GM23338 (cell line): ENCODE results near the gene JAKMIP2. TPM values are rescaled to one million over a fixed set of nuclear protein-coding genes. Genes with fewer than 3 reads are reported as not detected.

ENCODE experiments used
- ATAC-seq: fragments of 200-7000 bp; cut with Tn5 transposase; 3 replicates; pipeline ENCODE4 v1.9.1; 2020
- DNase-seq: peaks from one replicate; pipeline ENCODE4 v3.0.0-alpha.2; 2015; ENCODE audit warnings: low spot score
- H2AFZ ChIP-seq: fragments of 200-600 bp; sonication (generic); 2 replicates; pipeline ENCODE4 v1.8.0; 2016; ENCODE audit warnings: antibody characterized with exemption, mild to moderate bottlenecking, moderate library complexity
- H3F3A ChIP-seq: fragments of 200-600 bp; sonication (generic); replicated peaks from 2 replicates; pipeline ENCODE4 v1.8.0; 2017; ENCODE audit warnings: antibody characterized with exemption, mixed run types, low read depth
- H3K27ac ChIP-seq: fragments of 200-600 bp; sonication (generic); 2 replicates; pipeline ENCODE4 v1.6.1; 2016; ENCODE audit warnings: low read depth
- H3K27me3 ChIP-seq: fragments of 200-600 bp; sonication (generic); 2 replicates; pipeline ENCODE4 v1.8.0; 2016; ENCODE audit warnings: mild to moderate bottlenecking, mixed run types, moderate library complexity; ENCODE audit not compliant: insufficient read depth
- H3K36me3 ChIP-seq: fragments of 200-600 bp; sonication (generic); 2 replicates; pipeline ENCODE4 v1.8.0; 2016; ENCODE audit warnings: mild to moderate bottlenecking; ENCODE audit not compliant: insufficient read depth
- H3K4me1 ChIP-seq: fragments of 200-600 bp; sonication (generic); 2 replicates; pipeline ENCODE4 v1.8.0; 2016; ENCODE audit warnings: mild to moderate bottlenecking, moderate library complexity; ENCODE audit not compliant: insufficient read depth
- H3K4me2 ChIP-seq: fragments of 200-600 bp; sonication (generic); 2 replicates; pipeline ENCODE4 v1.7.1; 2017; ENCODE audit warnings: mixed run types
- H3K4me3 ChIP-seq: fragments of 200-600 bp; sonication (generic); 2 replicates; pipeline ENCODE4 v1.6.1; 2016; ENCODE audit warnings: mixed run types
- H3K79me2 ChIP-seq: fragments of 200-600 bp; sonication (generic); replicated peaks from 2 replicates; pipeline ENCODE4 v1.8.0; 2017; ENCODE audit warnings: mild to moderate bottlenecking; ENCODE audit not compliant: insufficient read depth
- H3K9me2 ChIP-seq: fragments of 200-600 bp; sonication (generic); 2 replicates; pipeline ENCODE4 v1.8.0; 2017; ENCODE audit not compliant: insufficient read depth
- H4K20me1 ChIP-seq: fragments of 200-600 bp; sonication (generic); replicated peaks from 2 replicates; pipeline ENCODE4 v1.8.0; 2017; ENCODE audit warnings: mild to moderate bottlenecking; ENCODE audit not compliant: insufficient read depth
- H3K27ac Mint-ChIP-seq: 2 replicates; pipeline ENCODE4 v1.8.0; 2020; ENCODE audit warnings: inconsistent platforms, mild to moderate bottlenecking, moderate library complexity, mixed read lengths
- H3K27me3 Mint-ChIP-seq: 3 replicates; pipeline ENCODE4 v1.8.0; 2022; ENCODE audit warnings: low read depth, mild to moderate bottlenecking, moderate library complexity, mixed read lengths, inconsistent platforms; ENCODE audit not compliant: insufficient read depth, poor library complexity
- H3K36me3 Mint-ChIP-seq: 3 replicates; pipeline ENCODE4 v1.8.0; 2021; ENCODE audit warnings: low read depth, mild to moderate bottlenecking, inconsistent platforms, moderate library complexity, mixed read lengths
- H3K4me1 Mint-ChIP-seq: 3 replicates; pipeline ENCODE4 v1.8.0; 2020; ENCODE audit warnings: mild to moderate bottlenecking, inconsistent platforms, mixed read lengths
- H3K4me3 Mint-ChIP-seq: 3 replicates; pipeline ENCODE4 v1.8.0; 2021; ENCODE audit warnings: moderate library complexity, mild to moderate bottlenecking, inconsistent platforms, mixed read lengths
- H3K9me3 Mint-ChIP-seq: 3 replicates; pipeline ENCODE4 v1.8.0; 2020; ENCODE audit warnings: moderate library complexity, mild to moderate bottlenecking, inconsistent platforms, mixed read lengths
- CREB1 ChIP-seq: fragments of 250-450 bp; sonication (Bioruptor Pico); IDR thresholded peaks from 2 replicates; pipeline ENCODE4 v1.5.0; 2020; ENCODE audit warnings: low read depth, mild to moderate bottlenecking, moderate library complexity
- CTCF ChIP-seq, 2 experiments: fragments of 200-600 bp in 1 of 2; sonication (generic) in 1 of 2; conservative IDR thresholded peaks; 2 replicates each; pipeline versions ENCODE4 v1.5.1 to v1.6.1; 2016 to 2017; ENCODE audit warnings: antibody characterized with exemption in 2 of 2, low read depth in 2 of 2, mild to moderate bottlenecking in 2 of 2, moderate library complexity in 1 of 2
- ETS1 ChIP-seq: IDR thresholded peaks from 2 replicates; pipeline ENCODE4 v1.6.1; 2016; ENCODE audit warnings: antibody characterized with exemption
- EZH2 ChIP-seq: fragments of 200-600 bp; sonication (generic); IDR thresholded peaks from one replicate; pipeline ENCODE4 v1.8.0; 2017; ENCODE audit warnings: antibody characterized with exemption, mild to moderate bottlenecking, low read depth; ENCODE audit not compliant: unreplicated experiment
- EZH2phosphoT487 ChIP-seq: fragments of 200-600 bp; sonication (generic); IDR thresholded peaks from one replicate; pipeline ENCODE4 v1.8.1; 2018; ENCODE audit warnings: antibody characterized with exemption; ENCODE audit not compliant: unreplicated experiment
- JUNB ChIP-seq: IDR thresholded peaks from one replicate; pipeline ENCODE4 v1.6.1; 2016; ENCODE audit warnings: antibody characterized with exemption; ENCODE audit not compliant: unreplicated experiment
- NANOG ChIP-seq: IDR thresholded peaks from 2 replicates; pipeline ENCODE4 v1.6.1; 2016; ENCODE audit warnings: antibody characterized with exemption, borderline replicate concordance
- POLR2AphosphoS5 ChIP-seq: IDR thresholded peaks from 2 replicates; pipeline ENCODE4 v1.6.1; 2016; ENCODE audit warnings: antibody characterized with exemption, low read depth
- REST ChIP-seq: IDR thresholded peaks from one replicate; pipeline ENCODE4 v1.6.1; 2018; ENCODE audit warnings: antibody characterized with exemption; ENCODE audit not compliant: unreplicated experiment
- STAT1 ChIP-seq: IDR thresholded peaks from one replicate; pipeline ENCODE4 v1.6.1; 2016; ENCODE audit warnings: antibody characterized with exemption; ENCODE audit not compliant: unreplicated experiment
- ZNF114 ChIP-seq: fragments of 250-450 bp; sonication (Bioruptor Pico); IDR thresholded peaks from 2 replicates; pipeline ENCODE4 v1.5.0; 2020; ENCODE audit warnings: mild to moderate bottlenecking, moderate library complexity
- ZNF331 ChIP-seq: fragments of 250-450 bp; sonication (Bioruptor Pico); IDR thresholded peaks from 2 replicates; pipeline ENCODE4 v1.5.0; 2020; ENCODE audit warnings: low read depth, mild to moderate bottlenecking, moderate library complexity
- ZNF462 ChIP-seq: fragments of 250-450 bp; sonication (Bioruptor Pico); IDR thresholded peaks from 2 replicates; pipeline ENCODE4 v1.5.0; 2020; ENCODE audit warnings: mild to moderate bottlenecking, moderate library complexity
- polyA plus RNA-seq: library from polyadenylated mRNA; unstranded; fragments of >200 nt; fragmentation: Nextera tagmentation; extraction: Ambion mirVana; gene quantifications from 2 replicates; pipeline ENCODE4 v1.2.1, GENCODE V29; 2016
- total RNA-seq: library from RNA; depleted of rRNA; stranded (reverse); fragments of >200 nt; shearing (Covaris generic); gene quantifications from 2 replicates; pipeline ENCODE4 v1.2.3, GENCODE V29; 2014

The JAKMIP2 gene
- total and polyA plus RNA-seq, 2 experiments from 2014 or later = 20.5 to 27.2 TPM

GRCh38 chr5:147733075-147733474 lies 49.5 kb downstream of the JAKMIP2 start:
- H3K27me3 ChIP-seq = no peaks in the 10 kb centered on the region
- TF ChIP-seq STAT1 (no peak), ZNF114 (no peak), JUNB (no peak), ZNF462 (CRISPR knock-in tag) (no peak), CTCF (conservative IDR thresholded peaks at IDR 0.05; ENCODE audit: low read depth in 2 of 2) (no peak), POLR2AphosphoS5 (no peak), ETS1 (no peak), REST (no peak), EZH2 (no peak), EZH2phosphoT487 (no peak), CREB1 (CRISPR knock-in tag) (no peak), NANOG (no peak), ZNF331 (CRISPR knock-in tag) (no peak)
- H3K36me3 ChIP-seq = no peaks in the 10 kb centered on the region
- no peak overlapping the region for H2AFZ ChIP-seq
- Mint-ChIP-seq H3K9me3 (peaks cover 3% of the 10 kb centered on the region; the same call in 2 of the 3 replicates), H3K27me3 (no peaks in the 10 kb centered on the region), H3K27ac (no peak overlapping the region), H3K36me3 (peaks cover 11% of the 10 kb centered on the region), H3K4me1 (peaks cover 37% of the 10 kb centered on the region), H3K4me3 (no peak overlapping the region)
- no peaks in the 10 kb centered on the region for H3K9me2 ChIP-seq
- ATAC-seq (no peak), DNase-seq (no peak)
- no peak overlapping the region for H3K4me3 ChIP-seq
- H4K20me1 ChIP-seq = no peaks in the 10 kb centered on the region; the same call in 1 of the 2 replicates
- H3K4me2 ChIP-seq = no peak overlapping the region
- peaks cover 30% of the 10 kb centered on the region for H3K4me1 ChIP-seq
- no peaks in the 10 kb centered on the region for H3F3A ChIP-seq
- peaks cover 17% of the 10 kb centered on the region for H3K79me2 ChIP-seq
- no peak overlapping the region for H3K27ac ChIP-seq
